Measurements from ENCODE around the gene SLCO4A1.

GRCh38 chr20:62641321-62642050 is 817 bp upstream of the SLCO4A1 start:
- no peak for TF ChIP-seq CTCF (IDR thresholded peaks at IDR 0.05)
- no peak for TF ChIP-seq POLR2A (IDR thresholded peaks at IDR 0.05)

Measured in esophagus squamous epithelium (tissue), 4 donors.